HG02763 (cell line): ENCODE measurements around the gene BARHL1.

Experiments used
- ATAC-seq: cut with Tn5 transposase; IDR thresholded peaks from one replicate; pipeline ENCODE4 v1.9.1; 2021; ENCODE audit warnings: mild to moderate bottlenecking, moderate library complexity; ENCODE audit not compliant: unreplicated experiment

BARHL1 gene

GRCh38 chr9:132586830-132587591 lies 4.6 kb downstream of the BARHL1 start:
- ATAC-seq: no peak

DNA sequence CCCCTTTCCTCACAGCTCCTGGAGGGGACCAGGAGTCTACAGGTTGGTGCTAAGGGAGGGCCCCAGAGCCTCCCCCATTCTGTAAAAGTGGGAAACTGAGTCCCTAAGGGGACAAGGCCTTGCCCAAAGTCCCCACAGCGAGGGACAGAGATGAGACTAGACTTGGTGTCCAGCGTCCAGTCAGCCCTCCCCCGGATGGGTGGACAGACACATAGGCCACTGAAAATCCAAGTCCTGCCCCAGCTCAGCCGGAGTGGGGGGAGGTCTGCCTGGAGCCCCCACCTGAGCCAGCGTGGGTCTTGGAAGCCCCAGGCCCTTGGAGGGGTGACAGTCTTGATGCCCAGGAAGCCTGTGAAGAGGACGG lies 5.2 kb downstream of the BARHL1 start:
- ATAC-seq: no peak

DNA sequence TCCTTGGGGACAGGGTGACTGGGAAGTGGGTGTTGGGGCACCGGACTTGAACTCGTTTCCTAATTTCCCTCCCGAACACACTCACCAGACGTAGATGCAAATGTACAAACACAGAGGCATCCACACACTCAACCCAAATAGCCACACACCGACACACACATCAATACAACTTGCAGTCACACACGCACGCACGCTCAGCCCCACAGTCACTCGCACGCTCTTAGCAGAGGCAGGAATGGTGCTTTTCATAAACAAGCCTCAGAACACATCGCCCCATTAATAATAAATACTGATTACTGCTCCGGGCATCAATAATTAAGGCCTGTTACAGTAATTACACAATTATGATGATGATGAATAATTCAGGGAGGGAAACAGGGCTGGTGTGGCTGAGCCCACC lies 5.7 kb downstream of the BARHL1 start:
- ATAC-seq: no peak

- no peak for ATAC-seq
Measured at GRCh38 chr9:132588501-132589147, 6.2 kb downstream of the BARHL1 start.

GRCh38 chr9:132589148-132590036 lies 7.0 kb downstream of the BARHL1 start:
- no peak for ATAC-seq

DNA sequence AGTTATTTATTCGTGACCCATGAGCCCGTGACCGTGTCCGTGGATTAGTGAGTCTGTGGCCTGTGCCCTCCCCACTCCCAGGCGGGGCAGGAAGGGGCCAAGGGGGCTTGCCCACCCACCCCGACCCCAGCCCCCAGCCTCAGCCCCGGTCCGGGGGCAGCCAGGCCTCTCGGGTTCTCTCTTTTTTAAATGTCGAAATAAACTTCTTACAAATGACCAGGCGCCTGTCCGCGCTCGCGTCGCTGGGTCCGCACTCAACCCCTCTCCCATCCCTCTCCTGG lies 7.6 kb downstream of the BARHL1 start:
- no peak for ATAC-seq

DNA sequence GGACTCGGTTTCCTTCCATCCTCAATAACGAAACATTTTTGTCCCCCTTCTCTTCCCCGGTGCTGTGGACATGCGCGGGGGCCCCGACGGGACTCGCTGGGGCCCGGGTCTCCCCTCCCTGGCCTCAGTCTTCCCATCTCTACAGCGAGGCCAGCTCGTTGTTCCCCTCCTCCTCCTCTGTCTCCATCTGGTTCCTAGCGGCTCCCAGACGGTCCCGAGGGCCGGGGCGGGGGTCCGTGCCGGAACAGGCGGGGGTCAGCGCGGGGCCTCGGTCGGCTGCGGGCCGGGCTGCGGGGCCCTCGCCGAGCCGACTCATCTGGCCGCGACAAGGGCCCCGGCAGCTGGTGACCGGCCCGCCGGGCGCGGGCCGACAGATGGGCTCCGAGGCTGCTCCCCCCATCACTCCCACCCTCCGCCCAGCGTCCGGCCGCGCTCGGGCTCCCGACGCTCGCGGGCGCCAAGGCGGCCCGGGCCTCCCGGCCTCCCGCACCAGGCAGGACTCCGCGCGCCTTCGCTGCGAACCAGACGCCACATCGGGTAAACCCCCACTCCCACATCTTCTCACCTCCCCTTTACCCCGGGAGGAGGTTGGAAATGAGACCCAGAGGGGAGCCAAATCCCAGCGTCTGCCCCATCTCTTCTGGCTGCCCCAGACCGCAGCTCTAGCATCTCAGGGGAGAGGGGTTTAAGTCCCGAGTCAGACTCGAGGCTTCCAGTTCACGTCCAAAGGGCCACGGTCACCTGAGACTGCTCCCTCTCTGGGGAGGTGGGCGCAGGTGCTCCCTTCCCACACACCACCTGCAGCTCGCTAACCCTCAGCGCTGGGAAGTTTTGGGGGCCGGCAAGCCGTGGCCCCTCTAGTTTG lies 8.1 kb downstream of the BARHL1 start:
- ATAC-seq: no peak

DNA sequence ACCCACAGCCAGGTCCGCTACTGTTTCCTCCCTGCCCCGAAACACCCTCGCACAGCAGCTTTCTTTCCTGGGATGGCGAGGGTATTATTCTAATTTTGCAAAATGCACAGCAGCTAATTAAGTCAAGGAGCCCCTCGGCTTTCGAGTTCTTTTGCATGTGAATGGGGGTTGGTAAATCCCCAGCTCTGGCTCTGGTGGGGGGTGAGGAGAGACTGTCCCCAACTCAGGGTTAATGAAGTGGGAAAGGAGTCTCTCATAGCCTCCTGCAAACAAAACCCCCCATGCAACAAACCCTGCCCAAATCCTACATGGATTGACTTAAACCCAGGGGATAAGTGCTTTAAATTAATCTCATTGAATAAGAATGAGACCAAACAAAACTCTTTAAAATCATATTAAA lies 8.8 kb downstream of the BARHL1 start:
- no peak for ATAC-seq

GRCh38 chr9:132591751-132592314 lies 9.4 kb downstream of the BARHL1 start:
- ATAC-seq: no peak

DNA sequence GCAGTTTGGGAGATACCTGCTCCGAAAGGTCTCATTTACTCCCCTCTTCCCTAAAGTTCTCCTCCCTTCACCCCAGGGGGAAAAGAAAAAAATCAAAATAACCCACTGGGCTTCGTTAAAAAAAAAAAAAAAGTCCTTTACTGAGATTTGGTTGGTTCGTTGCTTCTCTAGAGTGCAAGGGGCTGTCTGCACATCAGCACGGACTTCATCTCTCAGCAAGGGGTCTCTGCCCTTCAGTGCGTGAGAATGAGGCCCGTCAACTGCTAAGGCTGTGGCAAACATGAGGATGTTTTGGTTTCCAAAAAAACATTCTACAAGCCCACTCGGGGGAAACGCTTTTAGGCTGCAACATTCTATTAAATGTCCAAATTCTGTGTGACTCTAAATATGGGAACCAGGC lies 10.0 kb downstream of the BARHL1 start:
- ATAC-seq: no peak

DNA sequence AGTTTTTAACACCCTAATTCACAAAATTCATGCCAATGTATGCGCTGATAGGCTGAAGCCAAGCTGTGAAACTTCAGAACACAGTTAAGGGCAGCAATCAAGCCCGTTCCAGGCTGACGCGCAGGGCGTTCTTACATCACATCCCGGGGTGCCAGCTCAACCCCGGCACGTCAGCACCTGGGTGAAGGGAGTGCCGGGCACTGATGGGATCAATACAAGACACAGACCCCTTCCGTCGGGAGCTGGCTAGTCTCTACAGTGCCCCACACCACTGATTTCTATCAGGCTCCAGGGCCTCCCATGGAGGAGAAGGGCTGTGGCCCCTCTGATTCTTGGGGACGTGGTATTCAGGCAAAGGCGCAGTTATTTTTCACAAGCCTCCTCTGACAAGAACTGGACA lies 12.0 kb downstream of the BARHL1 start:
- no peak for ATAC-seq

DNA sequence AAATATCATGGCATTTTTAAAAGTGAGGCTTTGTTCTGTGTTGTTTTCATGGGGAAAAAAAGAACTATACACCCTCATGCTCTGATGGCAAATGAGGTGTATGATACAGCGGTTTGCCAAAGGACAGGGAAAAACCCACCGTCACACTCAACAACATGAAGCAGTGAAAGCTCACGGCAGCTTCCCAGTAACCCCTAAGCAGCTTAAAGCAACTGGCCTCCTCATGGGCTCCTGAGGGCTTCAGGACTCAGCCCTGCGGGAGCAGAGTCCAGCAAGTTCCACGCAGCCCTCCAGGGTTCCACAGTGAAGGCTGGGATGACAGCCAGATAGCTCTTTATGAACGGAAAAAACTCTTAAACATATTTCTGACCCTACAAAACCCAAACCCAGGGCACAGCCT lies 12.9 kb downstream of the BARHL1 start:
- no peak for ATAC-seq

- no peak for ATAC-seq
Measured at GRCh38 chr9:132596200-132596599, 13.8 kb downstream of the BARHL1 start.

DNA sequence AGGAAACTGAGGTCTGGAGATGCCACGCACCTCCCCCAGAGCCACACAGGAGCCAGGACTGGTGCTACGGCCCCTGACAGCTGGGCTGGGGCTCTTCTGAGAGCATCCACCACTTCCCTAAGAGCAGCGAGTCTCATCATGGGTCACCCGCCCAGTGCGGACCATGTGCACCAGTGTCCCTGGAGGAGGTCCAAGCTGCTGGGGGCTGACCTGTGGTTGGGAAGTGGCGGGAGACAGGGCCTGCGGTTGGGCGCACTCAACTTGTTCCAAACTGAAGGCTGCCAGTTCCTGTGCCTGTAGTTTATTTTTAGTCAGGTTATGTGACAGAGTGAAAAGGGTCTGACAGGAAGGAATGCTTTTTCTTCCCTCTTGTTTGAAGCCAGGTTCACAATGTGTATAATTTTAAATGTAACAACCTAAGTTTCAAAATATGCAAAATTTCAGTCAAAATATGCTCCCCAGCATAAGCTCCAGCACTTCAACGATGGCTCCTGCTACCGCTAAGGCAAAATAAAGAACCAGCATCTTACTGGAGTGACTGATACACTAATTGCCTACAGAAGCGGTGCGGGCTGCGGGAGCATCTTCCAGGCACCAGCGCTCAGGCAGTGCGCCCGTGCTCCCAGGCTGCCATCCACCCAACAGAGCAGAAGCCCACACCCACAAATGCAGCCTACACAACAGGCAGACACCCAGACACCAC lies 14.8 kb downstream of the BARHL1 start:
- ATAC-seq: no peak

- ATAC-seq: no peak
Measured at GRCh38 chr9:132600326-132600984, 18.0 kb downstream of the BARHL1 start.

GRCh38 chr9:132602207-132602606 lies 19.8 kb downstream of the BARHL1 start:
- ATAC-seq: no peak

- ATAC-seq: no peak
Measured at GRCh38 chr9:132605387-132605786, 23.0 kb downstream of the BARHL1 start.

- ATAC-seq: no peak
Measured at GRCh38 chr9:132606066-132606465, 23.7 kb downstream of the BARHL1 start.

GRCh38 chr9:132609184-132609583 lies 26.8 kb downstream of the BARHL1 start:
- ATAC-seq: no peak

- ATAC-seq: no peak
Measured at GRCh38 chr9:132609829-132610228, 27.4 kb downstream of the BARHL1 start.
